ENCODE measurements around the gene ITGAD. TPM values are rescaled to one million over a fixed set of nuclear protein-coding genes. Genes with fewer than 3 reads are reported as not detected.

Gene ITGAD
- total and polyA plus RNA-seq, 8 donors, result 0.04 to 0.35 (median 0.24) TPM; not detected in 2

DNA sequence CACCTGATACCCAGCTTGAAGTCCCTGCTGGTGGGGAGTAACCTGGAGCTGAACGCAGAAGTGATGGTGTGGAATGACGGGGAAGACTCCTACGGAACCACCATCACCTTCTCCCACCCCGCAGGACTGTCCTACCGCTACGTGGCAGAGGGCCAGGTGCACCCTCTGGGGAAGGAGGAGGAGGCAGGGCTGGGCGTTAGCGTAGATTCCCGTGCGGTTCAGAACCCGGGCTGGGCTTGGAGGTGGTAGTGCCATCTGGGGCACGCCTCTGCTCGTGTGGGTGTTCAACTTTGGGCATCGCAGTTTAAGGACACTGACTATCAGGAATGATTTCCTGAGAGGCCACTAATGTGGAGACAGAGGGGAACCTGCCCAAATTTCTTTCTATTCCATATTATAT lies 19.9 kb upstream of the ITGAD start:
- intact Hi-C loops (cut with DNase I), result no loop called here
- TF ChIP-seq, protein P1, sequence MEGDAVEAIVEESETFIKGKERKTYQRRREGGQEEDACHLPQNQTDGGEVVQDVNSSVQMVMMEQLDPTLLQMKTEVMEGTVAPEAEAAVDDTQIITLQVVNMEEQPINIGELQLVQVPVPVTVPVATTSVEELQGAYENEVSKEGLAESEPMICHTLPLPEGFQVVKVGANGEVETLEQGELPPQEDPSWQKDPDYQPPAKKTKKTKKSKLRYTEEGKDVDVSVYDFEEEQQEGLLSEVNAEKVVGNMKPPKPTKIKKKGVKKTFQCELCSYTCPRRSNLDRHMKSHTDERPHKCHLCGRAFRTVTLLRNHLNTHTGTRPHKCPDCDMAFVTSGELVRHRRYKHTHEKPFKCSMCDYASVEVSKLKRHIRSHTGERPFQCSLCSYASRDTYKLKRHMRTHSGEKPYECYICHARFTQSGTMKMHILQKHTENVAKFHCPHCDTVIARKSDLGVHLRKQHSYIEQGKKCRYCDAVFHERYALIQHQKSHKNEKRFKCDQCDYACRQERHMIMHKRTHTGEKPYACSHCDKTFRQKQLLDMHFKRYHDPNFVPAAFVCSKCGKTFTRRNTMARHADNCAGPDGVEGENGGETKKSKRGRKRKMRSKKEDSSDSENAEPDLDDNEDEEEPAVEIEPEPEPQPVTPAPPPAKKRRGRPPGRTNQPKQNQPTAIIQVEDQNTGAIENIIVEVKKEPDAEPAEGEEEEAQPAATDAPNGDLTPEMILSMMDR (IDR thresholded peaks at IDR 0.05), result no peak
- H3K4me3 ChIP-seq, result no peak overlapping the region
- H3K9me3 ChIP-seq, result peaks cover 0 to 4% of the 10 kb centered on the region in 2 donors
- no peak overlapping the region for H3K27ac ChIP-seq
- H3K4me1 ChIP-seq, result peaks cover 0 to 2% of the 10 kb centered on the region in 2 donors
- H3K36me3 ChIP-seq, result peaks cover 0 to 77% of the 10 kb centered on the region in 2 donors
- DNase-seq (no peak), ATAC-seq (no peak)
- peaks cover 0 to 18% of the 10 kb centered on the region in 2 donors for H3K27me3 ChIP-seq

- Histone ChIP-seq H3K27ac (no peak overlapping the region), H3K27me3 (peaks cover 0 to 12% of the 10 kb centered on the region in 2 donors), H3K9me3 (peaks cover 0 to 4% of the 10 kb centered on the region in 2 donors), H3K4me1 (no peaks in the 10 kb centered on the region), H3K36me3 (peaks cover 0 to 88% of the 10 kb centered on the region in 2 donors), H3K4me3 (no peak overlapping the region)
- intact Hi-C loops (cut with DNase I), result no loop called here
- ATAC-seq (no peak), DNase-seq (no peak)
- TF ChIP-seq, protein P1 (IDR thresholded peaks at IDR 0.05), result no peak
These were observed 17.9 kb upstream of the ITGAD start for GRCh38 chr16:31375231-31375630.

DNA sequence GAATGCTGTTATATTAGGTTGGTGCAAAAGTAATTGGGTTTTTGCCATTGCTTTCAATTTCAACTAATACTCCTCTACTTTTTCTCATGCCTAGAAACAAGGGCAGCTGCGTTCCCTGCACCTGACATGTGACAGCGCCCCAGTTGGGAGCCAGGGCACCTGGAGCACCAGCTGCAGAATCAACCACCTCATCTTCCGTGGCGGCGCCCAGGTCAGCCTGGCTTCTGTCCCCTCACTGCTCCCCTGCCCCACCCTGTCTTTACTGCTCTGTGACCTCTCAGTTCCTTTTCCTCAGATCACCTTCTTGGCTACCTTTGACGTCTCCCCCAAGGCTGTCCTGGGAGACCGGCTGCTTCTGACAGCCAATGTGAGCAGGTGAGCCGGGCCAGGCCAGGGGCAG lies 16.4 kb upstream of the ITGAD start:
- no peak for DNase-seq
- no peaks in the 10 kb centered on the region for H3K4me1 ChIP-seq
- H3K9me3 ChIP-seq, result peaks cover 0 to 4% of the 10 kb centered on the region in 2 donors
- peaks cover 0 to 88% of the 10 kb centered on the region in 2 donors for H3K36me3 ChIP-seq
- no peak overlapping the region for H3K27ac ChIP-seq
- no peak overlapping the region for H3K4me3 ChIP-seq
- intact Hi-C loops (cut with DNase I), result no loop called here
- ATAC-seq, result no peak
- peaks cover 0 to under 1% of the 10 kb centered on the region in 2 donors for H3K27me3 ChIP-seq
- TF ChIP-seq, protein P1 (IDR thresholded peaks at IDR 0.05), result no peak

- Histone ChIP-seq H3K36me3 (peaks cover 0 to 88% of the 10 kb centered on the region in 2 donors), H3K27me3 (peaks cover 0 to 4% of the 10 kb centered on the region in 2 donors), H3K9me3 (peaks cover 0 to 4% of the 10 kb centered on the region in 2 donors), H3K27ac (no peak overlapping the region), H3K4me1 (no peaks in the 10 kb centered on the region), H3K4me3 (no peak overlapping the region)
- TF ChIP-seq, protein P1 (IDR thresholded peaks at IDR 0.05), result no peak
- ATAC-seq, result no peak
- intact Hi-C loops (cut with DNase I), result no loop called here
- DNase-seq, result no peak
These were observed 15.8 kb upstream of the ITGAD start for GRCh38 chr16:31377210-31377903.

GRCh38 chr16:31380201-31380600 lies 12.9 kb upstream of the ITGAD start:
- H3K36me3 ChIP-seq, result peaks cover 0 to 73% of the 10 kb centered on the region in 2 donors
- ATAC-seq, result no peak
- no peak overlapping the region for H3K4me3 ChIP-seq
- intact Hi-C loops (cut with DNase I), result no loop called here
- peaks cover 0 to 3% of the 10 kb centered on the region in 2 donors for H3K9me3 ChIP-seq
- TF ChIP-seq, protein P1 (IDR thresholded peaks at IDR 0.05), result no peak
- H3K27ac ChIP-seq, result no peak overlapping the region
- H3K27me3 ChIP-seq, result peaks cover 0 to 30% of the 10 kb centered on the region in 2 donors
- no peak for DNase-seq
- H3K4me1 ChIP-seq, result no peaks in the 10 kb centered on the region
